ENCODE data around the gene CALML3.
"Not testable (repeated sequence)": the region's sequence is repeated elsewhere in the genome, so short reads cannot be mapped to it uniquely, and the experiment has no call there.

The CALML3 gene

GRCh38 chr10:5557040-5557721, 32.4 kb downstream of the CALML3 start:
- H3K4me3 ChIP-seq (ENCODE audit: low read depth, low read length): no peak overlapping the region
- ChIA-PET POLR2A (interaction anchor here (0.7 kb wide), 1 partner anchor 111 kb away, joined by 3 read pairs; no protein-coding TSS in a partner anchor), CTCF (interaction anchor here (1.1 to 1.3 kb wide), 2 partner anchors 10 to 66 kb away, joined by 3 to 4 read pairs; no protein-coding TSS in a partner anchor)
- DNase-seq (ENCODE audit: low read depth, low spot score): no peak
- no peak for TF ChIP-seq CTCF (IDR thresholded peaks at IDR 0.05; ENCODE audit: insufficient read depth, low read length, missing control alignments)

GRCh38 chr10:5557799-5558771, 33.3 kb downstream of the CALML3 start:
- ChIA-PET CTCF (interaction anchor here (0.6 to 1.5 kb wide), 3 partner anchors 9 to 11 kb away, joined by 3 to 7 read pairs (median 3); no protein-coding TSS in a partner anchor), POLR2A (interaction anchor here (1.7 kb wide), 1 partner anchor 28 kb away, joined by 5 read pairs; no protein-coding TSS in a partner anchor)
- no peak for DNase-seq (ENCODE audit: low read depth, low spot score)
- no peak overlapping the region for H3K4me3 ChIP-seq (ENCODE audit: low read depth, low read length)
- TF ChIP-seq CTCF (IDR thresholded peaks at IDR 0.05; ENCODE audit: insufficient read depth, low read length, missing control alignments): no peak

- CTCF ChIA-PET: interaction anchor here (1.3 to 1.7 kb wide), 3 partner anchors 8 to 64 kb away, joined by 3 to 7 read pairs (median 7); no protein-coding TSS in a partner anchor
- H3K4me3 ChIP-seq (ENCODE audit: low read depth, low read length); DNase-seq (ENCODE audit: low read depth, low spot score): not testable (repeated sequence)
- POLR2A ChIA-PET: interaction anchor here (1.7 kb wide), 1 partner anchor 27 kb away, joined by 5 read pairs; no protein-coding TSS in a partner anchor
Observed at GRCh38 chr10:5559022-5559421, 34.3 kb downstream of the CALML3 start.

- ChIA-PET CTCF (interaction anchor here (1.5 to 1.7 kb wide), 2 partner anchors 10 to 64 kb away, joined by 7 read pairs; no protein-coding TSS in a partner anchor), POLR2A (interaction anchor here (0.5 to 1.7 kb wide), 4 partner anchors 11 to 113 kb away, joined by 3 to 5 read pairs (median 3); no protein-coding TSS in a partner anchor)
- no peak for TF ChIP-seq CTCF (IDR thresholded peaks at IDR 0.05; ENCODE audit: insufficient read depth, low read length, missing control alignments)
- no peak for DNase-seq (ENCODE audit: low read depth, low spot score)
- no peak overlapping the region; the same call in 1 of the 2 replicates for H3K4me3 ChIP-seq (ENCODE audit: low read depth, low read length)
Observed at GRCh38 chr10:5559642-5560141, 34.9 kb downstream of the CALML3 start.

- no peak overlapping the region for H3K4me3 ChIP-seq (ENCODE audit: low read depth, low read length)
- no peak for TF ChIP-seq CTCF (IDR thresholded peaks at IDR 0.05; ENCODE audit: insufficient read depth, low read length, missing control alignments)
- POLR2A ChIA-PET: interaction anchor here (0.5 to 0.7 kb wide), 3 partner anchors 12 to 114 kb away, joined by 3 read pairs; no protein-coding TSS in a partner anchor
- no peak for DNase-seq (ENCODE audit: low read depth, low spot score)
- CTCF ChIA-PET: interaction anchor here (1.7 kb wide), 1 partner anchor 63 kb away, joined by 7 read pairs; no protein-coding TSS in a partner anchor
Observed at GRCh38 chr10:5560142-5560816, 35.5 kb downstream of the CALML3 start.
